GM19463 (cell line): ENCODE data around the gene FCGR3A.
"Not testable (repeated sequence)": the region's sequence is repeated elsewhere in the genome, so short reads cannot be mapped to it uniquely, and the experiment has no call there.

ENCODE experiments used
- ATAC-seq: cut with Tn5 transposase; IDR thresholded peaks from one replicate; pipeline ENCODE4 v1.9.1; 2021; ENCODE audit warnings: mild to moderate bottlenecking, moderate library complexity; ENCODE audit not compliant: unreplicated experiment

FCGR3A gene

DNA sequence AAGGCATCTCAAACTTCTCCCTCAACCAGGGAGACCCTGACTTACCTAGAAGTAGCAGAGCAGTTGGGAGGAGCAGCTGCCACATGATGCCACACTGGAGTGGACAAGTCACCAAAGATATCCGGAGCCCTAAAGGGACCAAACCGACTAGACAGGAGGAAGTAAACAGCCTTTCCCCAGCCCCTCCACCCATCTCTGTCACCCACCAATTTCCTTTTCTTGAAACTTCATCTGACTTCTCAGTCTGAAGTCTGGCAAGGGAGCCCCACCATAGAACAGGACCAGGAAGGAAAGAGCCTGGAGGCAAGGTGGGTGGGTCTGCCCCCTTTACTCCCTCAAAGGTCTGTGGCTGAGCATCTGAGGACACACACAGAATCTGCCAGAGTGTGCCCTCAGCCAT, at the start of gene FCGR3A:
Gene FCGR3A (minus strand): TSS at position 167 of the 400 bp plus-strand sequence. CDS start 82 bp downstream, at position 85.
- ATAC-seq = no peak

DNA sequence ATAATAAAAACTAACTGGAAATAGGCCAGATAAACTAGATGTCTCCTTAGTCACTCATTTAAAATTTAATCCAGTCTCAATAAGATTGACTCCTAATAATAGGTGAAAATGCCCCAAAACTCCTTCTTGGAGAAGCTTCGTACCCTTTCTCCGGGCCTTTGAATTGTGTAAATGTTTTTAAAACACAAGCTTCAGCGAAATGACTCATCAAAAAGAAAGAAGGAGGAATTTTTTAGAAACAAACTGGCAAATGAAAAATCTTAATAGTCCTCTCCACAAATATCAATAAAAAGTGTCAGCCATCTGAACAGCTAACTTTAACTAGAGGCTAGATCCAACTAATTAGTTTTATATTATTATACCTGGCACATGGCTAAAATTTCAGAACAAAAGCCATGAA, 47.5 kb upstream of the FCGR3A start:
- ATAC-seq = not testable (repeated sequence)

DNA sequence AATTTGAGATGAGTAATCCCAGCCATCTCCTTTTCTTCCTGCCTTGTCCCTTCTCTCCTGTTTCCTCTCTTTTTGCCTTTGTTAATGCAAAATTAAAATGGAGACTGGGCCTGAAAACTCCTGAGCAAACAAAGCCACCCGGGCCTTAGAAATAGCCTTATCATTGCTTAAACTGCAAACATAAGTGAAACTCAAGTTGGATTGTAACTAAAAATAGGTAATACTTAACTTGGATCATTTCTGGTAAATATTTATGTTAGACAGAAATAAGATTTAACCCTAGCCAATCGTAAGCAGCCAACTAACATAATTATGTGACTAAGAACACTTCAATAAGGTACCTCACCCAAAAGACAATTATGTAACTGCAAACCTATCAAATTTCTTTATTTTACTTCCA, 46.0 kb upstream of the FCGR3A start:
- ATAC-seq = not testable (repeated sequence)

DNA sequence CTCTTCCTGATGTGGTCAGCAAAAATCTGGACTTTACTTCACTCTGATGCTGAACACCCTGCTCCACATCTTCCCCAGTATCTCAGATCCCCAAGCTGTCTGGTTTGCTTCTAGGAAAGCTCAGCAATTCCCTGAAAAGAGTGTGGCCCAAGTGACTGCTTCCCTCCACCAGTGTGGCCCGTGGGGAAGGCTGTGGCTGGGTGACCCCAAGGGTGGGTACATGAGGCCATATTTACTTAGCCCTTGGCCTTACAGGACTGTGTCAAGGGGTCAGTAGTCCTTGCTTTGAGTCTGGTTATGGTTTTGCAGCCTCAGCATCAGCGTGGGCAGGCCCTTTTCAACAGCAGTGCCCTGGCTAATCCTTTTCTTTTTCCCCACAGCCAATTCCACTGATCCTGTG, 45.6 kb upstream of the FCGR3A start:
- ATAC-seq = not testable (repeated sequence)

DNA sequence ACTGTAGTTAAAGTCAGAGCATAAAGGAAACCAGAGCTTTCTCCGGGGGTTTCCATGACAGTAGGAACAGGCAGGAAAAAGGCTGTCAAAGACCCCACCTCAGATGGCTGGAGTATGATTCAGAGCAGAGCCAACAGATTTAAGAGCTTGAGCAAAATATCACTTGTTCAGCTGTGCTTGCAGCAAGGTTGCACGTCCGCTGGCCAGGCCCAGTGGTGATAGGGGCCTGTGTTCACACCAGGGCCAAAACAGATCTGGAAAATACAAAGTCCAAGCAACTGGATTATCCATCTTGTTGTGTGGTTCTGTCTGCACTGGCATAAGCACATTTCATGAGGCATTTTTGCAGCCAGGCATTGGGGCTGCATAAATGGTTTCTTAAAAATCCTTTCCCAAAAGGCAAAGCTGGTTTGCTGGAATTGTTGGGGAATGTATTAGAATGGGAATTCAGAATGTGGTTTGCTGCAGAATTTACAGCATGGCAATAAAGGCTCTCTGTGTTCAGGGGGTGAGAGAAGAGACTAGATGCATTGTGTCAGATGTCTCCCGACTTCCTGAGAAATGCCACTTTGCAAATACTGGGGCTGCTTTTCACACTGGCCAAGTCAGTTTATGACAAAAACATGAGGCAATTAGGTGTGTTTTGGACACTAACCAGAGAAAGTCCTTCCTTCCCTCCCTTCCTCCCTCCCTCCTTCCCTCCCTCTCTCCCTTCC, 44.8 kb upstream of the FCGR3A start:
- ATAC-seq = not testable (repeated sequence)

DNA sequence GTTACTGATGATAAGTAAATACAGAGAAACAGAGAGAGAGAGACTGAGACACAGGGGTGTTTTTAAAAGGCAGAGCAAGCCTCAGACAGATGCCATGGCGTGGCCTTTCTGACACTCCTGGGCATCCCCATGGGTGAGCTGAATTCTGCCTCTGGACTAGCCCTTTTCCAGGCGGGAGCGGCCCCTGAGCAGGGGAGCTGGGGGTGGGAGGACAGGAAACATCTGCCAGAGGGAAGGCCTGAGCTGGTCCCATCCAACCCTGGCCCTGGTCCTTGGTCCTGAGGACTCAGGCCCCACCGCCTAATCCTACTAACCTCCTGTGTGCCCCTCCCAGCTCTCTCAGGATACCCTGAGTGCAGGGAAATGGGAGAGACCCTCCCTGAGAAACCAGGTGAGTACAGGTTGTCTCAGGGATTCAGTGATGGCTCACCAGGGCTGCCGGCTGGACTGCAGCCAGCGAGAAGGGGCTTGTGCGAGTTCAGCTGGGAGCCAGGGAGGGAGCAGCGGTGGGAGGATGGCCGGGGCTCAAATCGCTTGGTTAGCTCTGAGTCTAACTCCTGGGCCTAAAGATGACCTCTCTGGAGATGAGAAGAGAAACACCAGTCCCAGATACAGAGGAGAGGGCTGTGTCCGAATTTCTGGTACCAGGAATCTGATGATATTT, 43.6 kb upstream of the FCGR3A start:
- not testable (repeated sequence) for ATAC-seq

DNA sequence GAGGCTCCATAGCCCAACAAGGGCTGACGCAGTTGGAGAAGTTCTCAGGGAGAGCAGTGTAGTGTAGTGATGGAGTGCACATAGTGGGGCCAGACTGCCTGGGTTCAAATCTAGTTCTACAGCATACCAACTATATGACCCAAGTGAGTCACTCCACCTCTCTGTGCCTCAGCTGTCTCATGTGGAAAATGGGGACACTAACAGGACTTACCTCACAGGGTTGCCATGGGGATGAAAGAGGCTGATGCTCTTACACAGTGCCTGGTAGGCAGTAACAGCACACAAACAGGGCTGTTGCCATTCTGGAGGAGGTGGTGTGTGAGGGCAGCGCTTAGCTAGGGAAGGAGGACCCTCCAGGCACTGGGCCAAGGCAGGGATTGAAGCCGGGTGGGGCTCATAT, 43.0 kb upstream of the FCGR3A start:
- not testable (repeated sequence) for ATAC-seq

DNA sequence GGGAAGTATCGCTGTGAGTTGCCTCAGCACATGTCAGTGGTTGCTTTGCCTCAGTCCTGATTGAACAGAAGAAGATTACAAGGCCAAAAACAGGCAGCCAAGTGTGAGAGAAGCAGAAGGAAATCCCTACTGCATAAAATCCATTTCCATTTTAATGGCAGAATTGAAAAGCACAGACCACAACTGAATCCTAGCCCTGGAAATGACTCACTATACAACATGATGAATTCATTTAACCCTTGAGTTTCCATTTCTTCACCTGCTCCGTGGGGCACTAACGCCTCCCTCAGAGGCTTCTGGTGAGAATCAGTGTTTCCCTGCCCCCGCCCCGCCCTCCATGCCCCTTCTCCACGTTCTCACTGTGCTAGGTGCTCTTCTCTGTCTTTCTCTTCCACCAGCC, 40.3 kb upstream of the FCGR3A start:
- ATAC-seq = not testable (repeated sequence)

DNA sequence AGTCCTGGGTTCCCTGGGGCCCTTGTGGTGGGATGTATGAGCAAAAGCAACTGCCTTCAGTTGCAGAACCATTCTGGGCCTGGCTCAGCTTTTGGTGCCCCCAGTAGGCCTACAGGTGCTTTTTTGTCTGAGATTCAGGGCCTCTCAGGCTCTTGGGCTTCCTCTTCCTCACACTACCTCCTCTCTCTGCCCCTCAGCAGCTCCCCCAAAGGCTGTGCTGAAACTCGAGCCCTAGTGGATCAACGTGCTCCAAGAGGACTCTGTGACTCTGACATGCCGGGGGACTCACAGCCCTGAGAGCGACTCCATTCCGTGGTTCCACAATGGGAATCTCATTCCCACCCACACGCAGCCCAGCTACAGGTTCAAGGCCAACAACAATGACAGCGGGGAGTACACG, 39.7 kb upstream of the FCGR3A start:
- not testable (repeated sequence) for ATAC-seq

DNA sequence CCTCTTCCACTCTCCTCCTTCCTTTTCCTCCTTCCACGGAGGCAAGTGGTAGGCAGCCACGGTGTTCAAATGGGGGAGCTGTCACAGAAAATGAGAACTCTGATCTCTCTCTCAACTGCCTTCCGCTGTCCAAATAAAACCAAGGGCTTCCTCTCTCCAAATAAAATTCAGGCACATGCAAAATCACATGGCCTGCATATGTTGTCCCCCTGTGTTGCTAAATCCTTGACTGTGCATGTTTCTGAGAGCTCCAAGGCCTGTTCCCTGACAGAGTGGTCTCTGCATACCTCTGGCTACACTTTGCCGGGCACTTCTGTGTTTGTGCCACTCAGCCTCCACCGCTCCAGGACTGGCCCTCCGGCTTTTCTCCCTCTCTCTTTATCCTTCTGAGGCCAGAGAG, 39.0 kb upstream of the FCGR3A start:
- not testable (repeated sequence) for ATAC-seq

DNA sequence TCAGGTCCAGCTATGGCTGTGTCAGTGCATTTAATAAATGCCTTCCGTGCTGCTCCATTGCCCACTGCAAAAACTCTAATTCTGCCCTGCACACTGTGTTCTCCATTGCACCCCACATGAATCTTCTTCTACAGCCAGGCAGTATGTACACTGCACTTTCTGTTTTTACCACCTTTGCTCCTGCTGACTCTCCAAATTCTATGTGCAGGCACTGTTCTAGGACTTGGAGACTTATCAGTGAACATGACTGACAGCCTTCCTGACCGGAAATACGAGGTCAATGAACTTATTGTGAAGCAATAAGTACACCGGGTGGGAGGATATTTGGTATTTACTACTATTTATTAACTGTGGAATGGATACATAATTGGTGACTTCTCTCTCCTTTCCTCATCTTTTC, 33.3 kb upstream of the FCGR3A start:
- not testable (repeated sequence) for ATAC-seq

DNA sequence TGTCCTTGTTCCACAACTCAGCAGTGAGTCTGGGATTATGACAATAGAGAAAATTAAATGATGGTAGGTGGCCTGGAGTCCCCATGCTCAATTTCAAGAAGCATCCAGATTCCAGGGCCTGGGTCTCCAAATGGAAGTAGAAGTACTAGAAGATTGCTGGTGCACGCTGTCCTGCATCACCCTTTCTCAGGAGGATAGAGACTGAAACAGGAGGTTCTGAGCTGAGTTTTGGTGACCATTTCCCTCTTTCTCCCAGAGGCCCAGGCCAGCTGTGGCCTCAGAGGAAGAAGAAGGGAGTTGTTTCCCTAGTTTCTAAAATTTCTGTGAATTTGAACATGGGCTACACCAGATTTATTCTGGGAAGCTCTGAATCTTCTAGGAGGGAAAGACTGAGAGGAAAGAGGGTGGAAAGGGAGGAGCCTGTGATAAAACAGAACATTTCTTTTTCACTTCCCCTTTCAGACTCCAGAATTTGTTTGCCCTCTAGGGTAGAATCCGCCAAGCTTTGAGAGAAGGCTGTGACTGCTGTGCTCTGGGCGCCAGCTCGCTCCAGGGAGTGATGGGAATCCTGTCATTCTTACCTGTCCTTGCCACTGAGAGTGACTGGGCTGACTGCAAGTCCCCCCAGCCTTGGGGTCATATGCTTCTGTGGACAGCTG, 31.4 kb upstream of the FCGR3A start:
- peak; percentile 66 for ATAC-seq

DNA sequence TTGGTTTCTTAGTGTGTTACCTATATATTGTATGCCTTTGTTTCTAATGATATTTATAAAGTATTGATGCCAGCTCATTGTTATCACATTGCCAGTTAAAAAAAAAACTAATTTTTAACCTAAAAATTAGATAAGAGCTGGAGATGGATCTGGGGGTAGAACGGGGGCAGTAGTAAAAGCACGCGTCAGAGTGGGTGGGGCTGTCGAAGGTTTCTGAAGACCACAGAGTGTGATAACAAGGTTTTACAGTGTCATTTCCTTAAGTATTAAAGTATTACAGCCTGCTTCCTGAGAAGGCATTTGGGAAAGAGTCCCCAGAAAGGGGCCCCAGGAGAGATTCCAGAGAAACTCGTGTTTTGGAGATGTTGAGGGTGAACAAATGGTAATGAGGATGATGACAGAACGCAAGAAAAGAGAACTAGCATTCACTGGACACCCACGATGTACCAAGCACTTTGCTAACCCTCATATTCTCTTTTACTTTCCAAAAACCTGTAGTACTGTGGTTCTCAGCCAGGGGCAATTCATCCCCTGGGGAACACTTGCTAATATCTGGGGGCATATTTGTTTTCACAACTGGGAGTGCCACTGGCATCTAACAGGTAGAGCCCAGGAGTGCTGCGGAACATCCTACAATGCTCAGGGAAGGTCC, 30.4 kb upstream of the FCGR3A start:
- not testable (repeated sequence) for ATAC-seq

DNA sequence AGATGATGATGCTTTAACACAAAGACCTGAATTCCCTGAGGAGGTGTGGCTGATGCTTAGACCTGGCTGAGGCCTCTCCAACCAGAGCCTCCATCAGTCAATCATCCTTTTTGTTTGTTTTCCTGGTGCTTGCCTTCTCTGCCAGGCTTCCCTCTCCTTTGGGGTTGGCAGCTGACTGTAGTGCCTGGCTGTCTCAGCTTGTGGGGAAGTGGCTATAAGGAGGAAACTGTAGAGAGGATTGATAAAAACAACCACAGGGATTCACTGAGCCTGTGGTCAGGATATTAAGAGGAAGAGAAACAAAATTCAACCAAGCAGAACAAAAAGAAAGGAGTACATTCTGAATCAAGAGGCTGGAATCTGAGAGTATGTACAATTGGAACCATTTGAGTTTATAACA, 27.1 kb upstream of the FCGR3A start:
- not testable (repeated sequence) for ATAC-seq

DNA sequence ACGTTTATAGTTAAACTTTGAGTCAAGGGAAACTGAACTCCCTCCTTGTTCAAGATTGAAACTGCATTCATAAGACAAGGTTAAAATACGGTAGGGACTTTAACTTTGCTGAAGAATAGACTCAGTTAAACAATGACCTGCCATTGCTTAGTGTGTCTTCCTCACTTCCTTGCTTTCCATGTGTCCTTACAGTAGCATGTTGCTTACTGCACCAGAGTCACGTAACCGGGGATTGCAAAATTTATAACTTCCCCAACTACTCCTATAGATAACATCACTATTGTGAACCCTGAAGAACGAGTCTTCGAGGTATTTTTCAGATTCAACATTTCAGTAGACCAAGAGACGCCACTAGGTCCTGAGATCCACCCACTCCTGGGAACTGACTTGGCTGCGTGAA, 22.1 kb upstream of the FCGR3A start:
- not testable (repeated sequence) for ATAC-seq

DNA sequence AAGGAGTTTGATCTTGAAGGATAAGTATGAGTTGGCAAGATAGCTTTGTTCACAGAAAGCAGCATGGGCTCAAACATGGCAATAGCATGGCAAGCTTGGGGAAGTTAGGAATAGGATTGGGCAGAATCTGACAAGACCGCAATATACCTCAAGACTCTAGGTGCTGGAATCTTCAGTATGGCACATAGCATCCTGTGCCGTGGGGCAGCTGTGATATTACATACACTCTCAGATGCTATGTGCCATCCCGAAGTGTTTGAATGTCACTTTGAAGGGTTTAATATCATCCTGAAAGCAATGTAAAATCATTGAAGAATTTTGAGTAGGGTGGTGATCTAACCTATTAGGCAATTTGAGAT, 17.0 kb upstream of the FCGR3A start:
- ATAC-seq = not testable (repeated sequence)

DNA sequence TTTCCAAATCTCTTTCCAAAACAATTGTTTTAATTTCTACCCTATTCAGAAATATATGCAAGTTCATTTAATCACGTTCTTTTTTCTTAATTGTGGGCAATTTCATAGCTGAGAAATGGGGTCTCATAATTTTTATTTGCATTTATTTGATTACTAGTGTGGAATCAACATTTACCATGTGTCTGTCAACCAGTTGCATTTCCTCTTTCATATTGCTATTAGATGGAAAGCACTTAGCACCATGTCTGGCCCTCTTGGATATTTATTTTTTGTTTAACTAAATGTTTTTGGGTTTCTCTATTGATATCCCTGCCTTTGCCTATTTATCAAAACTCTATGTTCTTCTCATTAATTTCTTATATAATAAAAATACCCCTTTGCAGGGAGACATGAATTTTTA, 13.9 kb upstream of the FCGR3A start:
- not testable (repeated sequence) for ATAC-seq

DNA sequence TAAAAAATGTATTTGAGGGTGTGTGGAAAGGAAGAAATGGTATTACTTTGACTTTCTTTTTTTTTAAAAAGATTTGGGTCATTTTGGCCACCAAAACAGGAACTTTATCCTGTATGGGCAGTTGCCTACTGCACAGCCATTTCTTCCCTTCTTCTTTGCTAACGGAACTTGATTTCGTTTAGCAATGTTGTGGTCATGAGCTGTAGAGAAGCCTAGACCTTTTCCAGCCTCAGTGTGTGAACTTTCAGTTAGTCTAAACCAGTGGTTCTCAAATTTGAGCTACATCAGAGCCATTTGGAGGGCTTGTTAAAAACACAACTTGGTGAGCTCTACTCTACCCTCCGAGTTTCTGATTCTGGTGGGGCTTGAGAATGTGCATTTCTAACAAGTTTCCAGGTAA, 12.8 kb upstream of the FCGR3A start:
- not testable (repeated sequence) for ATAC-seq

DNA sequence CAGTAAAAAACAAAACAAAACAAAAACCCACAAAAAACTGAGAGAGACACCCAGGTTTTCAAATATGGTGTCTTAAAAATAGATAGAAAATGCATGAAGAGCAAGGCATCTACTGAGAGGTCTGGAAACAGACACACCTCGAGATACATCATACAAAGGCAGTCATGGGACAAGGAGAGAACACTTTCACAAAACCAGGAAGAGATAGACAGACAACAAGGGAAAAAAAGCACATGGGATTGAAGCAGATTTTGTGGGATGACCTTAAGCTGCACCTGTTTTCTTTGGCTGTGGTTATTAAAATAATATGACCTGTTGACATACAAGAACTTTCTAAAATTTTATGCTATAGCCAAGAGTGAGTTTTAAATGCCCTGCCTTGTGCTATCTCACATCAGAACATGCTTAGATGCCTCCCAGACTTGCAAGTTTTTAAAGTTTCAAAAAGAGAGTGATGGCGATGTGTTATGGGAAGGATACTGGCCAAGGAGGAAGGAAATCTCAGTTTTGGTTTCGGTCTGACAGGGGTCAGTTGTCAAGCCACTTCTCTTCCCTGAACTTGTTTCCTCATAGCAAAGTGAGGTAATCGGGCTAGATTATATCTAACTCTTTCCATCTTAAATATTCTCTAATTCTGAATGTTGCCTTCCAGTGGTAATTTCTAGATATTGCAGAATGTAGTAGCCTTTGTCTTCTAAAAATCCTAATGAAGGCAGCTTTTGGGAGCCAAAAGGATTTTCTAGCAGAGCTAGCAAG, 11.5 kb upstream of the FCGR3A start:
- not testable (repeated sequence) for ATAC-seq
